ENCODE measurements around the gene CBL.
"Not testable (repeated sequence)": the region's sequence is repeated elsewhere in the genome, so short reads cannot be mapped to it uniquely, and the experiment has no call there.

CBL gene

DNA sequence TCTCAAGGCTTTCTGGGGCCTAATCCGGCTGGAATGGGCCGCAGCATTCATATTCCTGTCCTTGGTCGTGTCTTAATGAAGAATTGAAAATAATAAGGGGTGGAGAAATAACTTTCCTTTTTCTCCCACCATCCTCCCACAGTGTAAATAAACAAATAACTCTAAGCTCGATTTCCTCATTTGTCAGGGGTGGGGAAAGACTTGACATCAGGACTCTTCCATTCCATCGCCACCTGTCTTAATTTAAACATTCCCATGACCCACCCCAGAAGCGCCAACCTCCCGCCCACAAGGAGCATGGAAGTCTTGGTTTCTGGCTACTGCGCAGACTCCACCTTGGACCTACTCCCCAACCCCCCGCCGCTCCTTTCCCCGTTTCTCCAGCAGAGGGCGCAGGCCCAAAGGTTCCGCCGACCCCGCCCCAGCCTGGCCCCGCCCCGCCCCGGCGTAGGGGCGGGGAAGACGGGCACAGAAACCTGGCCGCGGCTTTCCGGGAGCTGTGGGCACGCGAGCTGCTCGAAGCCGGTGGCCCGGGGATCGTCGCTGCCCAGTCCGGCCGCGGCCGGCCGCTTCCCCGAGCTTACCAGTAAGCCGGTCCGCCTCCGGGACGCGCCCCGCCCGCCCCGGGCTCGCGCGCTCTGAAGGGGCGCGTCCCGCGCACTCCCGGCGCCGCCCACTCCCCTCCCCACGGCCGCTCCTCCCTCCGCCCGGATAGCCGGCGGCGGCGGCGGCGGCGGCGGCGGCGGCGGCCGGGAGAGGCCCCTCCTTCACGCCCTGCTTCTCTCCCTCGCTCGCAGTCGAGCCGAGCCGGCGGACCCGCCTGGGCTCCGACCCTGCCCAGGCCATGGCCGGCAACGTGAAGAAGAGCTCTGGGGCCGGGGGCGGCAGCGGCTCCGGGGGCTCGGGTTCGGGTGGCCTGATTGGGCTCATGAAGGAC is at the start of gene CBL:
Gene CBL, plus strand, starts transcription at position 766 of the 937 bp plus-strand sequence. Its CDS starts 79 bp downstream, at position 845.
- DNase-seq (ENCODE audit: low read depth, low spot score) = peak; percentile 95

DNA sequence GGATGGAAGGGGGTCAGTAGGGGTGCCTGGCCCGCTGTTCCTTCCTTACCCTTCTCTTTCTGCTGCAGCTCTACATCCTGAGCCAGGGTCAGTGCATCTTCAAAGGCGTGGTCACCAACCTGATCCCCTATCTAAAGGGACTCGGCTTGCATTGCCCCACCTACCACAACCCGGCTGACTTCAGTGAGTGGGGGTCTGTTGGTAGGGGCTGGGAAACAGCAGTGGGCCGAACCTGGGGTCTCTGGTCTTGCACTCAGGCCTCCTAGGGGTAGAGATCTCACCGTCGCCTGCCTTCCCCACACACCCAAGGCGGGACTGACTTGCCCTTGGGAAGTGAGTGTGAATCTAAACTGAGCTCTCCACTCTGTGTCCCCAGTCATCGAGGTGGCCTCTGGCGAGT is 49.6 kb upstream of the CBL start:
- no peak for DNase-seq (ENCODE audit: low read depth, low spot score)

DNA sequence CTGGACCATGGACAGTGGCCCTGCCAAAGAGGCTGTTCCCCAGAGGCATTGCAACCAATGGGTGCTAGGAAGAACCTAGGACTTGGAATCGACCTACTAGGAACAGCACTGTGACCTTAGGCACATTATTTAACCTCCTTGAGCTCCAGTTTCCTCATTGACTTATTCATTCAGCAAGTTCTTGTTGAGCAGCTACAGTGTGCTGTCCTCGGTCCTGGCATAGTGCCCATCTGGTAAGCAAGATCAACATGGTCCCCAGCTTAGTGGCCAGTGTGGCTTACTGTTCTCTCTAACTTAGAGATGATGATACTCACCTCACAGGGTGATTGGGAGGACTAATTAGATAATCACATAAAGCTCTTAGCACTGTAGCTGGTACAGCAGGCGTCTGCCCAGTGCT is 49.1 kb upstream of the CBL start:
- no peak for DNase-seq (ENCODE audit: low read depth, low spot score)

DNA sequence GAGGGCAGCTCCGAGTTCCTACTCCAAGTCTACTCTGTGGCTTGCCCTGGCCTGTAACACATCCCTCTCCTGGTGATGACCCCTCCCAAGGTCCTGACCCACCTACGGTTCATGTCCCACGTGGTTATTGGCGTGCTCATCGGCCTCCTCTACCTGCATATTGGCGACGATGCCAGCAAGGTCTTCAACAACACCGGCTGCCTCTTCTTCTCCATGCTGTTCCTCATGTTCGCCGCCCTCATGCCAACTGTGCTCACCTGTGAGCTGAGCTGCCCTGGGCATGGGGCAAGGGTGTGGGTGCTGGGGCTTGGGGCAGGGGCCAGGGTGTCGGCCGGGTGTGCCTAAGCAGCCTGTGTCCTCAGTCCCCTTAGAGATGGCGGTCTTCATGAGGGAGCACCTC is 47.7 kb upstream of the CBL start:
- DNase-seq (ENCODE audit: low read depth, low spot score) = no peak

DNA sequence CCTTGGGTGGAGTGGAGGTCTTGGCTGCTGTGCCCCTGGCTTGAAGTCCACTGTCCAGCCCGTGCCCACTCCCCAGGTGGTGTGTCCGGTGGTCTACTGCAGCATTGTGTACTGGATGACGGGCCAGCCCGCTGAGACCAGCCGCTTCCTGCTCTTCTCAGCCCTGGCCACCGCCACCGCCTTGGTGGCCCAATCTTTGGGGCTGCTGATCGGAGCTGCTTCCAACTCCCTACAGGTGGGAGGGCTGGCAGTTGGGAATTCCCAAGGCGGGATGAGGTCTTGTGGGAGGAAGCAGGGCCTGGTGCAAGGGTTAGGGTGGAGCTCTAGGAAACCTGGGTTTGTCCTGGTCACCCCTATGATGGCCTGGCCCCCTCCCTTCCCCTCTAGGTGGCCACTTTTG is 46.0 kb upstream of the CBL start:
- DNase-seq (ENCODE audit: low read depth, low spot score) = no peak

- DNase-seq (ENCODE audit: low read depth, low spot score) = no peak
Measured at GRCh38 chr11:119161871-119162270, 44.3 kb upstream of the CBL start.

DNA sequence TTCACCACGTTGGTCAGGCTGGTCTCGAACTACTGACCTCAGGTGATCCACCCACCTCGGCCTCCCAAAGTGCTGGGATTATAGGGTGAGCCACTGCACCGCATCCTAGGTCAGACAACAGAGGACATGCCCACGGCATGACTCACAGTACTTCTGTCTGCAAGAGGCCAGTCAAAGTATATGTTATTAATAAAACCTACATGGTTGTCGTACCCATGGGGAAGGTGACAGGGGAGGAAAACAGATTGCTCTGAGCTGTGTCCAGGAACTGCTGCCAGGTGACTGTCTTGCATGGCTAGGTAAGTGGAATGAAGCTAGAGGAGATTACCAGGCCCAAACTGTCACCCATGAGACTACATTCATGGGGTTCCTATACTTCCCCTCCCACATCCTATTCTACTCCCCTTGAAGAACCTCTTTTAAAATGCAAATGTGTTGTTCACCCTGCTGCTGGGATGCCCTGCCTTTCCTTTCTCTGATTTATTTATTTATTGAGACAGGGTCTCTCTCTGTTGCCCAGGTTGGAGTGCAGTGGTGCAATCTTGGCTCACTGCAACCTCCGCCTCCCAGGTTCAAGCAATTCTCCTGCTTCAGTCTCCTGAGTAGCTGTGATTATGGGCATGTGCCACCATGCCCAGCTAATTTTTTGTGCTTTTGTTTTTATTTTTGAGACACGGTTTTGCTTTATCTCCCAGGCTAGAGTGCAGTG is 39.6 kb upstream of the CBL start:
- DNase-seq (ENCODE audit: low read depth, low spot score) = no peak

GRCh38 chr11:119167077-119167458 is 39.1 kb upstream of the CBL start:
- DNase-seq (ENCODE audit: low read depth, low spot score) = not testable (repeated sequence)

DNA sequence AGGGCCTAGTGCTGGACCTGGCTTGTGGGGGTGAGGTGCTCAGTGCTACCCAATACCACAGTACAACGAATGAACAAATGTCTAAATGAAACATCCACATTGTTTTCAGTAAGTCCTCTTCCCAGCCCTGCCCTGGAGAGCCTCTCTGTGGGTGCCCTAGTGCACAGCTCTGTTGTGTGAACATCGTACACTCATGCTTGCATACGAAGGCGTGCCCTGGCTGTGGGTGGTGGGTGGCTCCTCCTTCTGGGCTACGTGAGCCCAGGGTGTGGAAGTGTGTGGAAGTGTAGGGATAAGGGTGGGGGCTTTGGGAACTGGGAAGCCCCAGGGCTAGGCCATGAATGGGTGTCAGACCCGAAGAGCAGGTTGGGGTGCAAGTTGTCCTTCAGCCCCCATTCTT is 38.2 kb upstream of the CBL start:
- DNase-seq (ENCODE audit: low read depth, low spot score) = no peak

DNA sequence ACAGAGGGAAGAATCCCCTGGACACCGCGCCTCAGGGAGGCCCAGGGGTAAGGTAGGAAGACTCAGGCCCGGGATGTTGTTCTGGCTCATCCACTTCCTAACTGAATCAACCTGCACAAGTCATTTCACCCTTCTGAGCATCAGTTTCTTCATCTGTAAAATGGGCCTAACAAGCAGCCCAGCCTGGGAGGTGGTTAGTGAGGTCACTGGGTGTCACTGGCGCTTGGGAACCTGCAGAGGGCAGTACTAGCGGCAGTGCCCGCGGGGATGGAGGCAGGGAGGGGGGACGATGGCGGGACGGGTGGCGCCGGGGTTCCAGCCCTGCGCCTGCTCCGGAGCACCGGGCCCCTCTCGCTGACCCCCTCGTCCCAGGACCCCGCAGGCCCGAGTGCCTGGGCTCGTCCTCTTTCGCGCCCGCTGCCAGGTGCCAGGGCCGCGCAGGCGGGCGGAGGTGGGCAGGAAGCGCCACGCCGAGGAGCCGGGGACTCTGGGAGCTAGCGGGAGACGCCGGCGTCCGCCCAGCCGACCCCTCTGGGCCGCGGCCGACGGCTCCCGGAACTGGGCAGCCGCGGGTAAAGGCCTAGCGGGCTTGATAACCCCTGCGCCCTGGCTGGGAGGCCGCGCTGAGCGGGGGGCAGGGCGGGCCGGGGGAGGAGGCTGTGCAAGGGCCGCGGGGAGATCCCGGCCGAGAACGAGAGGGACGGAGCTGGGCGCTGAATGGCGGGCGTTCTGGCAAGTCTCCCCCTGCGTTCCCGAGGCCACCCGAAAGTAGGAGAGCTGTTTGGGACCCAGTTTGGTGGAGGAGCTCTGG is 37.5 kb upstream of the CBL start, which contains the start of gene NLRX1:
Gene NLRX1, plus strand, starts transcription at position 255 of the 811 bp plus-strand sequence. CDS start 2,679 bp downstream, outside the sequence.
- DNase-seq (ENCODE audit: low read depth, low spot score) = peak; percentile 74

- DNase-seq (ENCODE audit: low read depth, low spot score) = no peak
Measured at GRCh38 chr11:119169282-119169719, 36.8 kb upstream of the CBL start.

- DNase-seq (ENCODE audit: low read depth, low spot score) = no peak
Measured at GRCh38 chr11:119172513-119172912, 33.6 kb upstream of the CBL start.

DNA sequence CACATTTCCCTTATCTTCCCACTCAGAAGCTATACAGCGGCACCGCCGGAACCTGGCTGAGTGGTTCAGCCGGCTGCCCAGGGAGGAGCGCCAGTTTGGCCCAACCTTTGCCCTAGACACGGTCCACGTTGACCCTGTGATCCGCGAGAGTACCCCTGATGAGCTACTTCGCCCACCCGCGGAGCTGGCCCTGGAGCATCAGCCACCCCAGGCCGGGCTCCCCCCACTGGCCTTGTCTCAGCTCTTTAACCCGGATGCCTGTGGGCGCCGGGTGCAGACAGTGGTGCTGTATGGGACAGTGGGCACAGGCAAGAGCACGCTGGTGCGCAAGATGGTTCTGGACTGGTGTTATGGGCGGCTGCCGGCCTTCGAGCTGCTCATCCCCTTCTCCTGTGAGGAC is 32.7 kb upstream of the CBL start:
- DNase-seq (ENCODE audit: low read depth, low spot score) = no peak

- DNase-seq (ENCODE audit: low read depth, low spot score) = no peak
Measured at GRCh38 chr11:119175493-119176077, 30.6 kb upstream of the CBL start.

- DNase-seq (ENCODE audit: low read depth, low spot score) = no peak
Measured at GRCh38 chr11:119178166-119178680, 27.9 kb upstream of the CBL start.

DNA sequence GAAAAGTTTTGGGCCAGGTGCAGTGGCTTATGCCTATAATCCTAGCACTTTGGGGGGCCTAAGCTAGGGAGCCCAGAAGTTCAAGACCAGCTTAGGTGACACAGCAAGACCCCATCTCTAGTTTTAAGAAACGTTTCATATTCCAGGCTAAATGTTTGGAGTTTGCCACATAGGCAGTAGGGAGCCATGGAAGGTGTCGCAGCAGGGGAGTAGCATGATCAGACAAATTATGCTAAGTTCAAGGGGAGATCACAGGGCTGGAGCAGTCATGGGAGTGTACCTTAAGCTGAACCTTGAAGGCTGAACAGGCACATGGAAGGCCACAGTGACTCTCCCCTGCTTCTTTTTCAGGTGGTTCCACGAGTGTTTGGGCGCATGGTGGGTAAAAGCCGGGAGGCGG is 26.8 kb upstream of the CBL start:
- no peak for DNase-seq (ENCODE audit: low read depth, low spot score)

GRCh38 chr11:119179983-119180382 is 26.2 kb upstream of the CBL start:
- DNase-seq (ENCODE audit: low read depth, low spot score) = no peak

- no peak for DNase-seq (ENCODE audit: low read depth, low spot score)
Measured at GRCh38 chr11:119180729-119181676, 25.1 kb upstream of the CBL start.

- DNase-seq (ENCODE audit: low read depth, low spot score) = no peak
Measured at GRCh38 chr11:119181677-119182412, 24.3 kb upstream of the CBL start.
